T-helper 2 cell treated with Interferon-gamma antibody and Interleukin-4, amounts not matched to agents 5 μg/mL and 100 μg/mL, for 36 hours (primary cell): Measurements from ENCODE around the gene HSDL2.

ENCODE experiments used
- DNase-seq: peaks from one replicate; pipeline ENCODE4 v3.0.0; 2021; ENCODE audit warnings: low spot score
- H3K27ac Mint-ChIP-seq: one replicate; pipeline ENCODE4 v1.8.0; 2021; ENCODE audit warnings: mild to moderate bottlenecking, mixed read lengths
- H3K27me3 Mint-ChIP-seq: one replicate; pipeline ENCODE4 v1.8.0; 2021; ENCODE audit warnings: low read depth, mixed read lengths
- H3K36me3 Mint-ChIP-seq: one replicate; pipeline ENCODE4 v1.8.0; 2021; ENCODE audit warnings: low read depth, mixed read lengths
- H3K4me1 Mint-ChIP-seq: one replicate; pipeline ENCODE4 v1.8.0; 2021; ENCODE audit warnings: low read depth, mixed read lengths
- H3K4me3 Mint-ChIP-seq: one replicate; pipeline ENCODE4 v1.8.0; 2022; ENCODE audit warnings: mild to moderate bottlenecking, moderate library complexity, mixed read lengths
- H3K9me3 Mint-ChIP-seq: one replicate; pipeline ENCODE4 v1.8.0; 2021; ENCODE audit warnings: mixed read lengths

The HSDL2 gene

GRCh38 chr9:112433499-112434392 lies 53.8 kb downstream of the HSDL2 start:
- H3K4me1 Mint-ChIP-seq = no peaks in the 10 kb centered on the region
- no peak overlapping the region for H3K4me3 Mint-ChIP-seq
- H3K27ac Mint-ChIP-seq = no peak overlapping the region
- DNase-seq = no peak
- H3K27me3 Mint-ChIP-seq = no peaks in the 10 kb centered on the region
- no peaks in the 10 kb centered on the region for H3K9me3 Mint-ChIP-seq
- peaks cover 7% of the 10 kb centered on the region for H3K36me3 Mint-ChIP-seq

GRCh38 chr9:112434487-112434886 lies 54.6 kb downstream of the HSDL2 start:
- H3K36me3 Mint-ChIP-seq = peaks cover 7% of the 10 kb centered on the region
- DNase-seq = no peak
- H3K4me3 Mint-ChIP-seq = no peak overlapping the region
- H3K9me3 Mint-ChIP-seq = no peaks in the 10 kb centered on the region
- no peaks in the 10 kb centered on the region for H3K27me3 Mint-ChIP-seq
- no peaks in the 10 kb centered on the region for H3K4me1 Mint-ChIP-seq
- H3K27ac Mint-ChIP-seq = no peak overlapping the region

- H3K27me3 Mint-ChIP-seq = no peaks in the 10 kb centered on the region
- no peak overlapping the region for H3K4me3 Mint-ChIP-seq
- no peak overlapping the region for H3K27ac Mint-ChIP-seq
- no peak for DNase-seq
- H3K4me1 Mint-ChIP-seq = no peaks in the 10 kb centered on the region
- H3K9me3 Mint-ChIP-seq = no peaks in the 10 kb centered on the region
- peaks cover 6% of the 10 kb centered on the region for H3K36me3 Mint-ChIP-seq
These were observed 57.5 kb downstream of the HSDL2 start for GRCh38 chr9:112437406-112437805.

GRCh38 chr9:112439171-112439570 lies 59.3 kb downstream of the HSDL2 start:
- Mint-ChIP-seq H3K27me3 (no peaks in the 10 kb centered on the region), H3K4me1 (no peaks in the 10 kb centered on the region), H3K27ac (no peak overlapping the region), H3K36me3 (peaks cover 3% of the 10 kb centered on the region), H3K9me3 (no peaks in the 10 kb centered on the region), H3K4me3 (no peak overlapping the region)
- DNase-seq = no peak

GRCh38 chr9:112439825-112440224 lies 59.9 kb downstream of the HSDL2 start:
- Mint-ChIP-seq H3K36me3 (peaks cover 3% of the 10 kb centered on the region), H3K9me3 (no peaks in the 10 kb centered on the region)

GRCh38 chr9:112443200-112443599 lies 63.3 kb downstream of the HSDL2 start:
- Mint-ChIP-seq H3K9me3 (no peaks in the 10 kb centered on the region), H3K4me1 (peaks cover 13% of the 10 kb centered on the region), H3K36me3 (peaks cover 3% of the 10 kb centered on the region), H3K4me3 (no peak overlapping the region), H3K27ac (no peak overlapping the region), H3K27me3 (no peaks in the 10 kb centered on the region)
- DNase-seq = no peak

More at GRCh38 chr9:112439825-112440224, 59.9 kb downstream of the HSDL2 start:
- Mint-ChIP-seq H3K27ac (no peak overlapping the region), H3K4me1 (no peaks in the 10 kb centered on the region), H3K27me3 (no peaks in the 10 kb centered on the region), H3K4me3 (no peak overlapping the region)
- no peak for DNase-seq

GRCh38 chr9:112443636-112444035 lies 63.7 kb downstream of the HSDL2 start:
- no peak overlapping the region for H3K27ac Mint-ChIP-seq
- no peak for DNase-seq
- no peaks in the 10 kb centered on the region for H3K9me3 Mint-ChIP-seq
- H3K36me3 Mint-ChIP-seq = peaks cover 3% of the 10 kb centered on the region
- H3K4me3 Mint-ChIP-seq = no peak overlapping the region
- H3K27me3 Mint-ChIP-seq = no peaks in the 10 kb centered on the region
- H3K4me1 Mint-ChIP-seq = peaks cover 13% of the 10 kb centered on the region

GRCh38 chr9:112445196-112445595 lies 65.3 kb downstream of the HSDL2 start:
- H3K4me1 Mint-ChIP-seq = peaks cover 13% of the 10 kb centered on the region

GRCh38 chr9:112446080-112446479 lies 66.2 kb downstream of the HSDL2 start:
- Mint-ChIP-seq H3K36me3 (peaks cover 3% of the 10 kb centered on the region), H3K4me3 (no peak overlapping the region), H3K27ac (no peak overlapping the region), H3K9me3 (no peaks in the 10 kb centered on the region), H3K4me1 (peaks cover 13% of the 10 kb centered on the region), H3K27me3 (no peaks in the 10 kb centered on the region)
- no peak for DNase-seq

More at GRCh38 chr9:112445196-112445595, 65.3 kb downstream of the HSDL2 start:
- no peaks in the 10 kb centered on the region for H3K27me3 Mint-ChIP-seq
- H3K36me3 Mint-ChIP-seq = peaks cover 3% of the 10 kb centered on the region
- no peak overlapping the region for H3K4me3 Mint-ChIP-seq
- no peak for DNase-seq
- no peak overlapping the region for H3K27ac Mint-ChIP-seq
- no peaks in the 10 kb centered on the region for H3K9me3 Mint-ChIP-seq

GRCh38 chr9:112446526-112446925 lies 66.6 kb downstream of the HSDL2 start:
- no peak overlapping the region for H3K27ac Mint-ChIP-seq
- H3K36me3 Mint-ChIP-seq = peaks cover 3% of the 10 kb centered on the region
- H3K4me1 Mint-ChIP-seq = peaks cover 13% of the 10 kb centered on the region
- H3K27me3 Mint-ChIP-seq = no peaks in the 10 kb centered on the region
- H3K9me3 Mint-ChIP-seq = no peaks in the 10 kb centered on the region
- no peak overlapping the region for H3K4me3 Mint-ChIP-seq
- no peak for DNase-seq

- Mint-ChIP-seq H3K27ac (no peak overlapping the region), H3K4me1 (peaks cover 13% of the 10 kb centered on the region), H3K4me3 (no peak overlapping the region), H3K36me3 (peaks cover 1% of the 10 kb centered on the region), H3K9me3 (no peaks in the 10 kb centered on the region), H3K27me3 (no peaks in the 10 kb centered on the region)
- no peak for DNase-seq
These were observed 67.4 kb downstream of the HSDL2 start for GRCh38 chr9:112447283-112447761.

GRCh38 chr9:112462855-112463254 lies 82.9 kb downstream of the HSDL2 start:
- no peaks in the 10 kb centered on the region for H3K4me1 Mint-ChIP-seq
- H3K4me3 Mint-ChIP-seq = no peak overlapping the region
- H3K9me3 Mint-ChIP-seq = peaks cover 3% of the 10 kb centered on the region
- H3K27ac Mint-ChIP-seq = no peak overlapping the region
- H3K36me3 Mint-ChIP-seq = peaks cover 30% of the 10 kb centered on the region
- DNase-seq = no peak
- H3K27me3 Mint-ChIP-seq = no peaks in the 10 kb centered on the region

- Mint-ChIP-seq H3K4me3 (no peak overlapping the region), H3K9me3 (peaks cover 3% of the 10 kb centered on the region), H3K4me1 (no peaks in the 10 kb centered on the region), H3K36me3 (peaks cover 20% of the 10 kb centered on the region), H3K27me3 (no peaks in the 10 kb centered on the region), H3K27ac (no peak overlapping the region)
- DNase-seq = no peak
These were observed 85.4 kb downstream of the HSDL2 start for GRCh38 chr9:112465352-112465751.

GRCh38 chr9:112472996-112473395 lies 93.1 kb downstream of the HSDL2 start:
- Mint-ChIP-seq H3K27me3 (no peaks in the 10 kb centered on the region), H3K9me3 (peaks cover 10% of the 10 kb centered on the region), H3K27ac (no peak overlapping the region), H3K4me1 (no peaks in the 10 kb centered on the region), H3K36me3 (peaks cover 13% of the 10 kb centered on the region), H3K4me3 (no peak overlapping the region)
- DNase-seq = no peak
